Measurements from ENCODE around the gene MSI2.

Gene MSI2

GRCh38 chr17:57724026-57724728 lies 467.9 kb downstream of the MSI2 start:
- no peak for DNase-seq (ENCODE audit: low read depth)

- no peak for DNase-seq (ENCODE audit: low read depth)
These were observed 468.4 kb downstream of the MSI2 start for GRCh38 chr17:57724729-57725125.

- DNase-seq (ENCODE audit: low read depth) = no peak
These were observed 470.0 kb downstream of the MSI2 start for GRCh38 chr17:57726213-57726790.

DNA sequence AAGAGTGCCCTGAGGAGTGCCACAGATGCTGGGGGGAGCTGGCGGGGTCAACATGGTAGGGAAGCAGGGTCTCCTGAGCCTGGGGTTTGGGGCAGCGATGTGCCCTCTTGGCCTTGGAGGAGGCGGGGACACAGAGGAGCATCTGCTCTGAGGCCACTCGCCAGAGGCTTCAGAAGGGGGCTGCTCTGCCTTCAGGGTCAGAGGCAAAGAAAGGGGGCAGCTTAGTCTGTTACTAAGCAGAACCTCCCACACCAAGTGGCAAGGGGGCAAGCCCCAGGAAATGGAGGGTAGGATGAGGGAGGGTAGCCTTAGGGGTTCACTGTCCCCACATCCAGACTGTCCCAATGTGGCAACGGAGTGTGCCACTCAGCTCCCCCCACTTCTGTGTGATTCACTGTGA lies 470.5 kb downstream of the MSI2 start:
- no peak for DNase-seq (ENCODE audit: low read depth)

DNA sequence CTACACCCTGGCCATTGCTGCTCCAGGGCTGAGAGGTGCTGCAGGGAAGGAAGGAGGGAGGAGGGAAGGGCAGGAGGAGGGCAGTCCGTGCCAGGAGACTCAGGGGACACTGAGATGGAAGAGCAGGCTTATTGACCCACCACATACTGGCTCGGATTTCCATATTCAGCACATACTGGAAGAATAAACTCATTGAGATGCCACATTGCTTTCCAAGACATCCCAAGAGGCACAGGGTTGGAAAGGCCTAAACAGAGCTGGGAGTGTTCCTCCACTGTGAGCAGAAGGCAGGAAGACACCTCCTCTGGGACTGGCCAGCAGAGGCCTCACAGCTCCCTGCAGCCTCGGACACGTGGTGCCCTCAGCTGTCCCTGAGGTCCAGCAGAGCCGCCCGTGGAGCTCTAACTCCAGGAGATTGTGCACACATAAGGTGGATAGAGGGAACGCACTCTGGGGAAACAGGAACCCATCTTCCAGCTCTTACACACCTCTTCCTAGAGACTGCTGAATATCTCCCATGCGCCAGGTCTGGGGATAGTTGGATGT lies 471.4 kb downstream of the MSI2 start:
- no peak for DNase-seq (ENCODE audit: low read depth)

- no peak for DNase-seq (ENCODE audit: low read depth)
These were observed 473.8 kb downstream of the MSI2 start for GRCh38 chr17:57730026-57730701.

DNA sequence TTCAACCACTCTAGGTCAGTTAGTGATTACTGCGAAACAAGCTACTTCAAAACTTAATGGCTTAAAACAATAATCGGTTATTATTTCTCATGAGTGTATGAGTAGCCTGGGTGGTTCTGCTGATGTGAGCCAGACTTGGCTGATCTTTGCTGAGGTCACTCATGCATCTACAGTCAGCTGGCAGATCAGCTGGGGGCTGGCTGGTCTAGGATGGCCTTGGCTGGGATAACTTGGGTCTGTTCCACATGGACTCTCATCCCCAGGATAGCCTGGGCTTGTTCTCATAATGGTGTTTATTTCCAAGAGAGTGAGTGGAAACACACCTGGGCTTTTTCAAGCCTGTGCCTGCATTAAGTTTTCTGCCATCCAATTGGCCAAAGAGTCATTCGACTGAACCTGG lies 475.7 kb downstream of the MSI2 start:
- no peak for DNase-seq (ENCODE audit: low read depth)

GRCh38 chr17:57733085-57733484 lies 476.8 kb downstream of the MSI2 start:
- DNase-seq (ENCODE audit: low read depth) = no peak

Measured in activated T-cell treated with anti-CD3 and anti-CD28 coated beads for 1 hour (primary cell).